Neuronal stem cell (in vitro differentiated cells): Measurements from ENCODE around the gene RELB.

Source experiments
- DNase-seq: peaks from one replicate; pipeline ENCODE4 v3.0.0-alpha.2; 2013; ENCODE audit warnings: low spot score
- H2AFZ ChIP-seq: one replicate; pipeline ENCODE4 v1.6.1; 2013; ENCODE audit warnings: mild to moderate bottlenecking, low read length, inconsistent platforms
- H2AK5ac ChIP-seq: 2 replicates; pipeline ENCODE4 v1.6.1; 2013; ENCODE audit warnings: low read depth, mild to moderate bottlenecking, inconsistent platforms, low read length, moderate library complexity, mixed read lengths
- H2BK120ac ChIP-seq: 2 replicates; pipeline ENCODE4 v1.6.1; 2013; ENCODE audit warnings: low read depth, mild to moderate bottlenecking, inconsistent platforms, low read length, moderate library complexity, mixed read lengths
- H2BK12ac ChIP-seq: one replicate; pipeline ENCODE4 v1.6.1; 2013; ENCODE audit warnings: low read length, inconsistent platforms
- H2BK15ac ChIP-seq: 2 replicates; pipeline ENCODE4 v1.6.1; 2013; ENCODE audit warnings: mild to moderate bottlenecking, low read length, inconsistent platforms, mixed read lengths
- H2BK5ac ChIP-seq: one replicate; pipeline ENCODE4 v1.6.1; 2013; ENCODE audit warnings: inconsistent platforms, mild to moderate bottlenecking, low read length, moderate library complexity
- H3K14ac ChIP-seq: one replicate; pipeline ENCODE4 v1.6.1; 2013; ENCODE audit warnings: low read length, inconsistent platforms
- H3K18ac ChIP-seq: 2 replicates; pipeline ENCODE4 v1.6.1; 2013; ENCODE audit warnings: low read length, inconsistent platforms
- H3K23ac ChIP-seq: 2 replicates; pipeline ENCODE4 v1.6.1; 2013; ENCODE audit warnings: low read depth, mild to moderate bottlenecking, mixed read lengths, low read length, inconsistent platforms; ENCODE audit not compliant: poor library complexity
- H3K27ac ChIP-seq: replicated peaks from 3 replicates; pipeline ENCODE4 v1.5.1; 2013; ENCODE audit warnings: low read length, inconsistent platforms
- H3K27me3 ChIP-seq, 3 experiments: 2 replicates each; pipeline ENCODE4 v1.6.1; 2013; ENCODE audit warnings: low read length in 3 of 3, mild to moderate bottlenecking in 2 of 3, inconsistent platforms in 1 of 3, low read depth in 1 of 3, mixed read lengths in 1 of 3, moderate library complexity in 1 of 3; ENCODE audit not compliant: control insufficient read depth in 3 of 3, insufficient read depth in 3 of 3
- H3K36me3 ChIP-seq, 2 donors: replicated peaks in 1 of 2; 2 replicates each; pipeline ENCODE4 v1.6.1; 2013; ENCODE audit warnings: low read length in 2 of 2; ENCODE audit not compliant: control insufficient read depth in 2 of 2, insufficient read depth in 2 of 2
- H3K4ac ChIP-seq: 2 replicates; pipeline ENCODE4 v1.6.1; 2013; ENCODE audit warnings: inconsistent platforms, mild to moderate bottlenecking, low read length, moderate library complexity
- H3K4me1 ChIP-seq, 2 donors: 1 replicate in 1 of 2; 2 replicates in 1 of 2; pipeline ENCODE4 v1.6.1; 2013; ENCODE audit warnings: low read length in 2 of 2, low read depth in 1 of 2; ENCODE audit not compliant: control insufficient read depth in 2 of 2, insufficient read depth in 1 of 2
- H3K4me2 ChIP-seq: one replicate; pipeline ENCODE4 v1.6.1; 2013; ENCODE audit warnings: mild to moderate bottlenecking, low read length, inconsistent platforms; ENCODE audit not compliant: insufficient read depth, poor library complexity, severe bottlenecking
- H3K4me3 ChIP-seq, 2 donors: 2 replicates each; pipeline ENCODE4 v1.5.1; 2013; ENCODE audit warnings: low read length in 2 of 2, mild to moderate bottlenecking in 2 of 2, inconsistent platforms in 1 of 2, moderate library complexity in 1 of 2
- H3K79me1 ChIP-seq: one replicate; pipeline ENCODE4 v1.6.1; 2013; ENCODE audit warnings: low read depth, mild to moderate bottlenecking, inconsistent platforms, low read length, moderate library complexity
- H3K9ac ChIP-seq: one replicate; pipeline ENCODE4 v1.6.1; 2013; ENCODE audit warnings: mild to moderate bottlenecking, low read depth, low read length, inconsistent platforms; ENCODE audit not compliant: poor library complexity
- H3K9me3 ChIP-seq, 2 donors: replicated peaks in 1 of 2; 2 replicates each; pipeline versions ENCODE3 to v1.6.1; 2013; ENCODE audit warnings: low read length in 2 of 2, mild to moderate bottlenecking in 2 of 2, inconsistent platforms in 1 of 2, low read depth in 1 of 2, mixed read lengths in 1 of 2, moderate library complexity in 1 of 2; ENCODE audit not compliant: control insufficient read depth in 2 of 2, insufficient read depth in 1 of 2
- H4K8ac ChIP-seq: one replicate; pipeline ENCODE4 v1.6.1; 2013; ENCODE audit warnings: low read depth, mild to moderate bottlenecking, inconsistent platforms, low read length, moderate library complexity
- H4K91ac ChIP-seq: one replicate; pipeline ENCODE4 v1.6.1; 2013; ENCODE audit warnings: low read length, low read depth, mild to moderate bottlenecking, inconsistent platforms; ENCODE audit not compliant: poor library complexity
- WGBS, 2 donors: extraction: QIAGEN DNeasy Blood & Tissue Kit; methylation state at CpG; one replicate each; pipeline ENCODE4 v1.1.7; 2013; ENCODE audit warnings: missing lambda C conversion rate in 2 of 2, mixed read lengths in 1 of 2; ENCODE audit not compliant: insufficient read length in 2 of 2, insufficient replicate concordance in 1 of 2; ENCODE audit errors: extremely low coverage in 2 of 2; 5-methylcytosine and 5-hydroxymethylcytosine counted together

RELB gene

DNA sequence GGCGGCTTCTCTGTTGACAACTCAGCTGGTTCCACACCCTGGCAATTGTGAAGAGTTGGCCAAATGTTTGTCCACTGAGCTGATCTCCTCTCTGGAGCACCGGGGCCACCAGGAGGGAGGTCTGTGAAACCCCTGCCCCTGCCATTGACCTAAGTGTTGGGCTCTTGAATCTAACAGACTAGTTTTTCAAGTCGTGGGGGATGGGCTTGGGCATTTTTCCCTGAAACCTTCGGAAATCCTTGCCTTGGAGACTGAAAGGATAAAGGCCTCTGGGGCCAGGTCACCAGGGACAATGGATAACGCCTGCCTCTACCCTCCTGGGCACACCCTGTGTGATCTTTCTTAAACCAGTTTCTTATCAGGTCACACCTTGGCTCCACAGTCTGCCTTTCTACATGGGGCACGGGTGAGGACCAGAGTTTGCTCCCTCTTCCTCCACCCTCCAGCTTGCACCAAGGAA is 78.7 kb downstream of the RELB start:
- H3K18ac ChIP-seq, result no peak overlapping the region
- peaks cover 10% of the 10 kb centered on the region for H3K79me1 ChIP-seq
- H3K4me3 ChIP-seq, result peak overlapping the region; percentile 90 to 92
- peaks cover 5 to 25% (median 20%) of the 10 kb centered on the region in 3 experiments for H3K27me3 ChIP-seq
- H3K36me3 ChIP-seq, result peaks cover 7 to 22% of the 10 kb centered on the region in 2 donors
- no peak overlapping the region for H2AK5ac ChIP-seq
- no peak overlapping the region for H3K14ac ChIP-seq
- peak overlapping the region; percentile 90 for H3K9ac ChIP-seq
- no peak overlapping the region for H2BK12ac ChIP-seq
- WGBS, 2 donors, result no CpG with 5 or more reads among the region's 6 CpGs
- no peak for DNase-seq
- peak overlapping the region; percentile 90 for H2AFZ ChIP-seq
- H3K4me1 ChIP-seq, result peaks cover 8 to 9% of the 10 kb centered on the region in 2 donors
- H2BK15ac ChIP-seq, result peak overlapping the region; percentile 58
- H4K91ac ChIP-seq, result no peak overlapping the region
- peak overlapping the region; percentile 85 for H3K27ac ChIP-seq
- H3K4me2 ChIP-seq, result peak overlapping the region; percentile 81
- H2BK5ac ChIP-seq, result peak overlapping the region; percentile 24
- peak overlapping the region; percentile 81 for H2BK120ac ChIP-seq
- H3K9me3 ChIP-seq, result no peaks in the 10 kb centered on the region
- H3K23ac ChIP-seq, result no peak overlapping the region
- no peak overlapping the region for H3K4ac ChIP-seq
- H4K8ac ChIP-seq, result no peak overlapping the region

DNA sequence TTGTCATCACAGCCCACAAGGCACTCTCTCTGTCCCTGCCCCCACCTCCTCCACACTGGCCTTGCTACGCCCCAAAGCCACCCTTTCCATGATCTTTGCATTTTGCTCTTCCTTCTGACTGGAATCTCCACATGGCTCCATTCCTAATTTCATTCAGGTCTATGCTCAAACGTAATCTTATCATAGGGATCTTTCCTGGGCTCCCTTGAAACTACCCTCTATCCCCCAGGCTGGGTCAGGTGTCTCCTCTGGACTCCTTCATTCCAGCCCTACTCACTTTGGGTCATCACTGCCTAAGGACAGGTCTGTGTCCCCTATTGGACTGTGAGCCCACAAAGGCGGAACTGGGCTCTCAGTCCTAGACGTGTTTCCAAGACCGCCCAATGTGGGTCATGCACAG is 80.9 kb downstream of the RELB start:
- no peak overlapping the region for H2BK5ac ChIP-seq
- no peak overlapping the region for H3K27ac ChIP-seq
- peaks cover 12% of the 10 kb centered on the region for H3K79me1 ChIP-seq
- no peak overlapping the region for H2BK120ac ChIP-seq
- DNase-seq, result no peak
- H3K4ac ChIP-seq, result no peak overlapping the region
- no peak overlapping the region for H3K14ac ChIP-seq
- no peak overlapping the region for H2BK15ac ChIP-seq
- WGBS, 2 donors, result no CpG with 5 or more reads among the region's 5 CpGs
- no peak overlapping the region for H4K91ac ChIP-seq
- no peak overlapping the region for H3K4me3 ChIP-seq
- H3K4me2 ChIP-seq, result no peak overlapping the region
- peak overlapping the region; percentile 46 for H2AK5ac ChIP-seq
- no peaks in the 10 kb centered on the region for H3K9me3 ChIP-seq
- H2AFZ ChIP-seq, result no peak overlapping the region
- H3K9ac ChIP-seq, result peak overlapping the region; percentile 81
- no peak overlapping the region for H4K8ac ChIP-seq
- H2BK12ac ChIP-seq, result no peak overlapping the region
- peaks cover 3 to 7% of the 10 kb centered on the region in 2 donors for H3K4me1 ChIP-seq
- H3K27me3 ChIP-seq, result peaks cover 0 to 4% (median 3%) of the 10 kb centered on the region in 3 experiments
- no peak overlapping the region for H3K18ac ChIP-seq
- peaks cover 8 to 36% of the 10 kb centered on the region in 2 donors for H3K36me3 ChIP-seq
- no peak overlapping the region for H3K23ac ChIP-seq

DNA sequence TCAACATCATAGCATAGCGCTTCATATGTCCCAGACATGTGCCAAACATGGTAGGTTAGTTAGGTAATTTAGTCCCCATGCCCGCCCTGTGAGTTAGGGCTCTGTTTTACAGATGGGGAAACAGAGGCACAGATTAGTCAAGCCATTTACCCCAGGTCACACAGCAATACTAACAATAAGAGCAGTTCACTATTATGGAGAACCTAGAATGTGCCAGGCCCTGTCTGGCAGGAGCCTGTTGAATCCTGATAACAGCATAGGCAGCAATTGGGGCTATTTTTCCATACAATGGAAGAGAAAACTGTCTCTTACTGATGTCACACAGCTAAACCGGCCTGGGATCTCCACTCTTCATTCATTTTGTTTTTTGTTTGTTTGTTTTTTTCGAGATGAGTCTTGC is 85.2 kb downstream of the RELB start:
- peaks cover 4 to 5% of the 10 kb centered on the region in 2 donors for H3K4me1 ChIP-seq
- no peak overlapping the region for H3K4me3 ChIP-seq
- no peak overlapping the region for H3K4me2 ChIP-seq
- H2AK5ac ChIP-seq, result no peak overlapping the region
- no peak overlapping the region for H3K14ac ChIP-seq
- peaks cover 17 to 59% of the 10 kb centered on the region in 2 donors for H3K36me3 ChIP-seq
- WGBS, 2 donors, result no CpG with 5 or more reads among the region's 4 CpGs
- H3K9ac ChIP-seq, result no peak overlapping the region
- H3K18ac ChIP-seq, result no peak overlapping the region
- DNase-seq, result no peak
- no peak overlapping the region for H2AFZ ChIP-seq
- H3K79me1 ChIP-seq, result peaks cover 10% of the 10 kb centered on the region
- H3K23ac ChIP-seq, result no peak overlapping the region
- no peak overlapping the region for H2BK120ac ChIP-seq
- H4K8ac ChIP-seq, result no peak overlapping the region
- no peaks in the 10 kb centered on the region for H3K27me3 ChIP-seq
- no peak overlapping the region for H3K27ac ChIP-seq
- no peak overlapping the region for H2BK15ac ChIP-seq
- no peaks in the 10 kb centered on the region for H3K9me3 ChIP-seq
- H4K91ac ChIP-seq, result no peak overlapping the region
- no peak overlapping the region for H2BK5ac ChIP-seq
- no peak overlapping the region for H2BK12ac ChIP-seq
- no peak overlapping the region for H3K4ac ChIP-seq

DNA sequence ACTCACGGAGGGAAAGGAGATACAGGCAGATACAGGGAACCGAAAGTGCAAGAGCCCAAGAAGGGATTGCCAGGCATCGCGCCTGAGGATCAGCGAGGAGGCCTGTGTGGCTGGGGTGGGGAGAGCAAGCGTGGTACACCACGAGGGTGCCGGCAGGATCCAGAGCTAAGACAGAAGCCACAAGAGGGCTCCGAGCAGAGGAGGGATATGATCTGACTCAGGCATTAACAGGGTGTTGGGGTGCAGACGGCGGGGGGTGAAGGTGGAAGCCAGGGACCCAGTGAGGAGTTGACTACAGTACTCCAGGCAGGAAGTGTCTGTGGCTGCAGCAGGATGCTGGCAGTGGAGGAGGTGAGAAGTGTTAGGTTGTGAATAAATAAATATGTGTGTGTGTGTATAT is 86.3 kb downstream of the RELB start:
- no CpG with 5 or more reads among the region's 11 CpGs for WGBS, 2 donors

More for the DNA sequence above, 86.3 kb downstream of the RELB start:
- no peak for DNase-seq
- no peak overlapping the region for H3K23ac ChIP-seq
- H2BK12ac ChIP-seq, result no peak overlapping the region
- no peak overlapping the region for H2BK120ac ChIP-seq
- H4K91ac ChIP-seq, result no peak overlapping the region
- H3K79me1 ChIP-seq, result peaks cover 6% of the 10 kb centered on the region
- H2AK5ac ChIP-seq, result no peak overlapping the region
- no peak overlapping the region for H3K14ac ChIP-seq
- no peak overlapping the region for H3K27ac ChIP-seq
- peaks cover 4 to 5% of the 10 kb centered on the region in 2 donors for H3K4me1 ChIP-seq
- H2AFZ ChIP-seq, result no peak overlapping the region
- H3K4me3 ChIP-seq, result no peak overlapping the region
- H3K9me3 ChIP-seq, result no peaks in the 10 kb centered on the region
- H2BK5ac ChIP-seq, result no peak overlapping the region
- no peak overlapping the region for H3K4me2 ChIP-seq
- no peak overlapping the region for H3K4ac ChIP-seq
- H3K9ac ChIP-seq, result no peak overlapping the region
- H3K36me3 ChIP-seq, result peaks cover 10 to 49% of the 10 kb centered on the region in 2 donors
- H3K27me3 ChIP-seq, result no peaks in the 10 kb centered on the region
- H4K8ac ChIP-seq, result no peak overlapping the region
- no peak overlapping the region for H3K18ac ChIP-seq
- H2BK15ac ChIP-seq, result no peak overlapping the region
